SU-DHL-6 (cell line): ENCODE measurements around the gene PRR36.

ENCODE experiments used
- EZH2phosphoT487 ChIP-seq: fragments of 200-600 bp; sonication (generic), shearing (Covaris generic); conservative IDR thresholded peaks from 2 replicates; pipeline ENCODE4 v1.6.1; 2018; ENCODE audit warnings: mild to moderate bottlenecking, antibody characterized with exemption, low read length, moderate library complexity, mixed read lengths
- TF ChIP-seq, protein P1 (sequence below): fragments of 200-600 bp; sonication (generic); IDR thresholded peaks from one replicate; pipeline ENCODE4 v1.5.1; 2017; ENCODE audit warnings: antibody characterized with exemption, mild to moderate bottlenecking, low read length, moderate library complexity; ENCODE audit not compliant: insufficient read depth, poor library complexity, severe bottlenecking

DNA sequence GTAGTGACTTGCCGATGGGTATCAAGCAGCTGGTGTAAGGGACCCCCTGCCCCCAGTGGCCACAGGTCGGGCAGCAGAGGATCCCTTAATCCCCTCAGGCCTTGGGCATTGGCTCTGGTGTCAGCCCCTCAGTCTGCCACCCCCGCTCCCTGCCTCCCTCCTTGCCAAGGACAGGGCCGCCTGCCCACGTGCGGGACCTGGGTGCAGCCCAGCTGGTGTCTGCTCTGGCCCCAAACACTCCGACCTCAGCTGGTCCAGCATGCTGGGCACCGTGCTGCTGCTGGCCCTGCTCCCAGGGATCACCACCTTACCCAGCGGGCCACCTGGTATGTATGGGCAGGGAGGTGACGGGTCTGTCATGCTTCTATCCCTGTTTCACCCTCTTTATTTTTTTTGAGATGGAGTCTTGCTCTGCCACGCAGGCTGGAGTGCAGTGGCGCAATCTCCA lies 40.4 kb upstream of the PRR36 start, which contains the start of gene TGFBR3L:
- TF ChIP-seq EZH2phosphoT487 = no peak
- TF ChIP-seq, protein P1, sequence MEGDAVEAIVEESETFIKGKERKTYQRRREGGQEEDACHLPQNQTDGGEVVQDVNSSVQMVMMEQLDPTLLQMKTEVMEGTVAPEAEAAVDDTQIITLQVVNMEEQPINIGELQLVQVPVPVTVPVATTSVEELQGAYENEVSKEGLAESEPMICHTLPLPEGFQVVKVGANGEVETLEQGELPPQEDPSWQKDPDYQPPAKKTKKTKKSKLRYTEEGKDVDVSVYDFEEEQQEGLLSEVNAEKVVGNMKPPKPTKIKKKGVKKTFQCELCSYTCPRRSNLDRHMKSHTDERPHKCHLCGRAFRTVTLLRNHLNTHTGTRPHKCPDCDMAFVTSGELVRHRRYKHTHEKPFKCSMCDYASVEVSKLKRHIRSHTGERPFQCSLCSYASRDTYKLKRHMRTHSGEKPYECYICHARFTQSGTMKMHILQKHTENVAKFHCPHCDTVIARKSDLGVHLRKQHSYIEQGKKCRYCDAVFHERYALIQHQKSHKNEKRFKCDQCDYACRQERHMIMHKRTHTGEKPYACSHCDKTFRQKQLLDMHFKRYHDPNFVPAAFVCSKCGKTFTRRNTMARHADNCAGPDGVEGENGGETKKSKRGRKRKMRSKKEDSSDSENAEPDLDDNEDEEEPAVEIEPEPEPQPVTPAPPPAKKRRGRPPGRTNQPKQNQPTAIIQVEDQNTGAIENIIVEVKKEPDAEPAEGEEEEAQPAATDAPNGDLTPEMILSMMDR = no peak
